HCT116 (cell line): ENCODE measurements around the gene CAPS.

ENCODE experiments used
- CTCF ChIP-seq, 3 experiments: fragments of 200-600 bp in 1 of 3; sonication (generic) in 1 of 3; IDR thresholded peaks in 2 of 3; conservative IDR thresholded peaks in 1 of 3; 2 replicates each; pipeline ENCODE4 v1.5.1; 2012 to 2017; ENCODE audit warnings: low read depth in 2 of 3, low read length in 2 of 3, antibody characterized with exemption in 1 of 3, borderline replicate concordance in 1 of 3, control low read depth in 1 of 3, mild to moderate bottlenecking in 1 of 3, mixed read lengths in 1 of 3, mixed run types in 1 of 3, moderate library complexity in 1 of 3; ENCODE audit not compliant: insufficient read depth in 1 of 3
- EGR1 ChIP-seq: IDR thresholded peaks from 2 replicates; pipeline ENCODE4 v1.6.1; 2012; ENCODE audit warnings: low read depth
- EZH2 ChIP-seq: fragments of 200-600 bp; sonication (generic); IDR thresholded peaks from 2 replicates; pipeline ENCODE4 v1.6.1; 2017; ENCODE audit warnings: antibody characterized with exemption, mixed run types
- FOSL1 ChIP-seq: IDR thresholded peaks from 2 replicates; pipeline ENCODE4 v1.6.1; 2012; ENCODE audit warnings: low read depth
- JUND ChIP-seq: IDR thresholded peaks from 2 replicates; pipeline ENCODE4 v1.6.1; 2012
- MAX ChIP-seq: IDR thresholded peaks from 2 replicates; pipeline ENCODE4 v1.6.1; 2012
- POLR2A ChIP-seq: IDR thresholded peaks from 2 replicates; pipeline ENCODE4 v1.7.0; 2011; ENCODE audit warnings: borderline replicate concordance; ENCODE audit not compliant: insufficient read depth, insufficient read length; ENCODE audit errors: extremely low read depth
- POLR2AphosphoS5 ChIP-seq: IDR thresholded peaks from 2 replicates; pipeline ENCODE4 v1.6.1; 2011; ENCODE audit warnings: mild to moderate bottlenecking, low read depth, low read length, moderate library complexity
- RAD21 ChIP-seq: IDR thresholded peaks from 2 replicates; pipeline ENCODE4 v1.6.1; 2012; ENCODE audit warnings: low read depth, mild to moderate bottlenecking
- REST ChIP-seq: IDR thresholded peaks from 2 replicates; pipeline ENCODE4 v1.6.1; 2012; ENCODE audit warnings: low read depth
- SP1 ChIP-seq: IDR thresholded peaks from 2 replicates; pipeline ENCODE4 v1.6.1; 2012; ENCODE audit warnings: low read depth
- TCF7L2 ChIP-seq: IDR thresholded peaks from 2 replicates; pipeline ENCODE4 v1.7.0; 2011; ENCODE audit warnings: borderline replicate concordance, inconsistent platforms; ENCODE audit not compliant: insufficient read depth, insufficient read length; ENCODE audit errors: extremely low read depth
- ZFX ChIP-seq: fragments of 450-650 bp; IDR thresholded peaks from 2 replicates; pipeline ENCODE4 v1.6.1; 2017
- TF ChIP-seq, protein P1 (sequence below): IDR thresholded peaks from 2 replicates; pipeline ENCODE4 v1.6.1; 2012

DNA sequence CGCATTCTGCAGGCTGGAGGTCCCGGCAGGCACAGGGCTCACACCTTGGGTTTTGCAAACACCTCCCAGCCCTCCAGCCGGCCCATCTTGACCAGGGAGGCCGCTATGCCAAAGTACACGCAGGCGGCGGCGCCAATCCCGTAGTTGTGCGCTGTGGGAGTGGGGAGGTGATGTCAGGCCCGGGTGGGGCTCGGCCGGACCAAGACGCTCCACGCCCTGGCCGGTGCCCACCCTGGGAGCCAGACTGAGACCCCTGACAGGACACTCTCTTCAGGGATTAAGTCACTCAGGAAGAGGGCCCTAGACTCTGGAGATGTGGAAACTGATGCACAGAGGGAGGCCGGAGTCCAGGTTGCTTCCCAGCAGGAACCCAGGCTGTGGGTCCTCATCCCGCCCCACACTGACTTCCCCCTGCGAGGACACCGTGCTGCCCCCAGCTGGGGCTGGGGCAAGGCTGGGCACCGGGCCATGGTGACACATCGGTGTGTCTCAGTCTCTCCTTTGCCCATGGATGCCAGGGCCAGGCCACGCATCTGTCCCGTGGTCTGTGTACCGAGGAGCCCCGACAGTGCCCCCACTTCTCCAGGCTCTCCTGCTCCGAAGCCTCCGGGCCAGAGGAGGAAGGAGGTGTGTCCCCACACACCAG is 19.2 kb upstream of the CAPS start:
- TF ChIP-seq RAD21 (no peak), EZH2 (no peak), JUND (no peak), MAX (no peak), CTCF (IDR thresholded peaks at IDR 0.05 in 2 of 3, conservative IDR thresholded peaks at IDR 0.05 in 1 of 3; ENCODE audit: borderline replicate concordance in 1 of 3, insufficient read depth in 1 of 3, low read depth in 2 of 3, low read length in 2 of 3) (no peak), POLR2A (no peak), POLR2AphosphoS5 (no peak), SP1 (no peak), EGR1 (no peak), FOSL1 (no peak), ZFX (no peak), TCF7L2 (no peak), REST (no peak)
- TF ChIP-seq, protein P1, sequence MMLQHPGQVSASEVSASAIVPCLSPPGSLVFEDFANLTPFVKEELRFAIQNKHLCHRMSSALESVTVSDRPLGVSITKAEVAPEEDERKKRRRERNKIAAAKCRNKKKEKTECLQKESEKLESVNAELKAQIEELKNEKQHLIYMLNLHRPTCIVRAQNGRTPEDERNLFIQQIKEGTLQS: no peak
